Gastroesophageal sphincter (tissue), 4 donors: ENCODE data around the gene HRH1. TPM values are rescaled to one million over a fixed set of nuclear protein-coding genes. Genes with fewer than 3 reads are reported as not detected.

Source experiments
- ATAC-seq: fragments of 150-250 bp; one replicate; pipeline ENCODE4 v1.9.1; 2016; ENCODE audit warnings: mild to moderate bottlenecking, moderate library complexity
- H3K27ac ChIP-seq, 4 donors: fragments of 200-600 bp; sonication (generic) in 3 of 4; 1 replicate in 3 of 4; 2 replicates in 1 of 4; pipeline ENCODE4 v1.5.1; 2016 to 2019
- H3K27me3 ChIP-seq: fragments of 200-600 bp; sonication (generic); one replicate; pipeline ENCODE4 v1.5.1; 2019
- H3K36me3 ChIP-seq, 2 donors: fragments of 200-600 bp; sonication (generic); one replicate each; pipeline ENCODE4 v1.5.1; 2019; ENCODE audit warnings: control low read depth in 1 of 2
- H3K4me1 ChIP-seq, 3 donors: fragments of 200-600 bp; sonication (generic); 1 replicate in 2 of 3; 2 replicates in 1 of 3; pipeline ENCODE4 v1.5.1; 2016 to 2019; ENCODE audit warnings: control low read depth in 2 of 3
- H3K4me3 ChIP-seq, 2 donors: fragments of 200-600 bp; sonication (generic); one replicate each; pipeline ENCODE4 v1.5.1; 2019; ENCODE audit warnings: mild to moderate bottlenecking in 1 of 2, moderate library complexity in 1 of 2
- H3K9me3 ChIP-seq, 3 donors: fragments of 200-600 bp; sonication (generic); one replicate each; pipeline ENCODE4 v1.5.1; 2017 to 2019; ENCODE audit warnings: control low read depth in 2 of 3
- CTCF ChIP-seq, 4 experiments: fragments of 200-600 bp in 2 of 4; fragments of 450-650 bp in 2 of 4; sonication (generic) in 1 of 4; IDR thresholded peaks; one replicate each; pipeline ENCODE4 v1.5.1; 2017 to 2019; ENCODE audit warnings: antibody characterized with exemption in 4 of 4, mild to moderate bottlenecking in 2 of 4, moderate library complexity in 2 of 4
- EP300 ChIP-seq: sonication (generic); formaldehyde crosslinking; IDR thresholded peaks from one replicate; pipeline ENCODE4 v1.6.1; 2017; ENCODE audit warnings: antibody characterized with exemption, mild to moderate bottlenecking
- POLR2A ChIP-seq, 2 donors: fragments of 450-650 bp; IDR thresholded peaks; one replicate each; pipeline ENCODE4 v1.6.1; 2017; ENCODE audit warnings: antibody characterized with exemption in 2 of 2, mild to moderate bottlenecking in 2 of 2, moderate library complexity in 1 of 2
- POLR2AphosphoS5 ChIP-seq: sonication (generic); formaldehyde crosslinking; IDR thresholded peaks from one replicate; pipeline ENCODE4 v1.6.1; 2017; ENCODE audit warnings: antibody characterized with exemption
- WGBS, 2 donors: methylation state at CpG; one replicate each; pipeline ENCODE4 v1.1.5; 2018; ENCODE audit warnings: low coverage in 1 of 2; 5-methylcytosine and 5-hydroxymethylcytosine counted together
- total RNA-seq, 4 donors: library from RNA; depleted of rRNA; stranded (reverse); fragments of >200 nt; gene quantifications; one replicate each; pipeline ENCODE4 v1.1.0, GENCODE V29; 2016

HRH1 gene
- total RNA-seq, 4 donors from 2014 or later: 1.6 to 14.4 (median 7.8) TPM

DNA sequence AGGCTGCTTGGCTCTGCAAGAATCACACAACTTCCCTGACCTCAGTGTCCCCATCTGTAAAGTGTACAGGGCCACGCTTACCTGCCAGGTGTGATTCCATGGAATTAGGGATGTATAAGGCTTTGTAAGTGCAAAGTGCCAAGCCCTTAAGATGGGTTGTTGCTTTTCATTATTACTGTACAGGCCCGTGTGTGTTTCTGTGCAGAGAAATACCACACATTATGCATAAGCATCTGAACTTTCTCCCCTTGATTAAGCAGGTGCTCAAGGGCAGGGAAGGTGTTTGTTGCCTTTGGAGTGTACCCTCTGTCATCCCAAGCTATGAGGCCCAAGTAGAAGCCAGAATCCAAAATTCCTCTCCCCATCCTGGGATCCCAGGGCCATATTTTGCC lies 13.6 kb upstream of the HRH1 start:
- no peak overlapping the region for H3K4me3 ChIP-seq
- no peak for TF ChIP-seq CTCF (IDR thresholded peaks at IDR 0.05)
- no peak for TF ChIP-seq POLR2AphosphoS5
- TF ChIP-seq EP300: no peak
- no peak for TF ChIP-seq POLR2A (IDR thresholded peaks at IDR 0.05)
- H3K27me3 ChIP-seq: no peaks in the 10 kb centered on the region
- H3K4me1 ChIP-seq: peaks cover 0 to 26% (median 15%) of the 10 kb centered on the region in 3 donors
- no peaks in the 10 kb centered on the region for H3K36me3 ChIP-seq
- no peak for ATAC-seq
- H3K9me3 ChIP-seq: no peaks in the 10 kb centered on the region
- WGBS, 2 donors: 67 to 79% methylated on average over 1 to 2 of the region's 2 CpGs
- no peak overlapping the region for H3K27ac ChIP-seq

DNA sequence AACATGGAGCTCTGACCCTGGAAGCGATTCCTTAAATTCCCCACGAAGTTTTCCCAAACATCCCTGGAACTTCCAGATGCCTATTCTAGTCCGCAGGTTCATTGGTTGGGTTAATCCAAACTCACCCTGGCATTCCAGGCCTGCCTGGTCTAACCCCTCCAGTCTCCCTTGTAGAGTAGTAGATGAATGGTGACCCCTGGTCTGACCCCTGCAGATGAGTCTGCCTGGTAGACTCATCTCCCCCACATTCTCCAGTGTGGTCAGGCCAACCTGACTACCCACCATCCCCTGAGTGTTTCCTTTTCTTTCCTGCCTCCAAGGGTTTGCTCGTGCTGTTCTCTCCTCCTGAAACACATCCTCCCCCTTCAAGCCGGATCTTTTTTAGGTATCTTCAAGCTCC lies 10.8 kb upstream of the HRH1 start:
- no peak for ATAC-seq
- Histone ChIP-seq H3K4me3 (no peak overlapping the region), H3K27me3 (no peaks in the 10 kb centered on the region), H3K27ac (no peak overlapping the region), H3K4me1 (peaks cover 0 to 12% (median 11%) of the 10 kb centered on the region in 3 donors), H3K36me3 (no peaks in the 10 kb centered on the region), H3K9me3 (no peaks in the 10 kb centered on the region)
- WGBS, 2 donors: 92% methylated on average over 4 of the region's 5 CpGs; no CpG with 5 or more reads in 1 of the 2 donors
- TF ChIP-seq EP300 (no peak), POLR2A (IDR thresholded peaks at IDR 0.05) (no peak), POLR2AphosphoS5 (no peak), CTCF (IDR thresholded peaks at IDR 0.05) (no peak)

GRCh38 chr3:11144996-11145395 lies 9.3 kb upstream of the HRH1 start:
- H3K27me3 ChIP-seq: no peaks in the 10 kb centered on the region
- no peak for TF ChIP-seq EP300
- no peak for TF ChIP-seq POLR2A (IDR thresholded peaks at IDR 0.05)
- TF ChIP-seq POLR2AphosphoS5: no peak
- TF ChIP-seq CTCF (IDR thresholded peaks at IDR 0.05): no peak
- H3K4me3 ChIP-seq: no peak overlapping the region
- no peak for ATAC-seq
- no peaks in the 10 kb centered on the region for H3K36me3 ChIP-seq
- WGBS, 2 donors: 84 to 92% methylated on average over 4 to 5 of the region's 5 CpGs
- peaks cover 0 to 9% (median 8%) of the 10 kb centered on the region in 3 donors for H3K4me1 ChIP-seq
- no peaks in the 10 kb centered on the region for H3K9me3 ChIP-seq
- no peak overlapping the region for H3K27ac ChIP-seq

GRCh38 chr3:11145888-11146287 lies 8.4 kb upstream of the HRH1 start:
- TF ChIP-seq EP300: no peak
- no peak for TF ChIP-seq POLR2A (IDR thresholded peaks at IDR 0.05)
- peak; percentile 19 for TF ChIP-seq POLR2AphosphoS5
- TF ChIP-seq CTCF (IDR thresholded peaks at IDR 0.05): no peak
- Histone ChIP-seq H3K36me3 (no peaks in the 10 kb centered on the region), H3K4me3 (no peak overlapping the region), H3K4me1 (peaks cover 0 to 4% (median 0%) of the 10 kb centered on the region in 3 donors), H3K27me3 (no peaks in the 10 kb centered on the region), H3K9me3 (no peaks in the 10 kb centered on the region), H3K27ac (no peak overlapping the region)
- ATAC-seq: no peak
- 10 to 19% methylated on average over 3 of the region's 3 CpGs for WGBS, 2 donors

GRCh38 chr3:11146773-11147660 lies 7.3 kb upstream of the HRH1 start:
- no peak overlapping the region for H3K27ac ChIP-seq
- WGBS, 2 donors: 88 to 92% methylated on average over 5 to 6 of the region's 6 CpGs
- H3K4me1 ChIP-seq: peaks cover 0 to 4% (median 0%) of the 10 kb centered on the region in 3 donors
- H3K9me3 ChIP-seq: no peaks in the 10 kb centered on the region
- H3K36me3 ChIP-seq: no peaks in the 10 kb centered on the region
- ATAC-seq: no peak
- no peak overlapping the region for H3K4me3 ChIP-seq
- no peaks in the 10 kb centered on the region for H3K27me3 ChIP-seq
- TF ChIP-seq CTCF (IDR thresholded peaks at IDR 0.05) (no peak), POLR2A (IDR thresholded peaks at IDR 0.05) (no peak), EP300 (no peak), POLR2AphosphoS5 (no peak)
